ENCODE measurements around the gene MAP1B.

- TF ChIP-seq SP1 (IDR thresholded peaks at IDR 0.05), result no peak
- TF ChIP-seq YY1 (IDR thresholded peaks at IDR 0.05), result no peak
- TF ChIP-seq CTCF (IDR thresholded peaks at IDR 0.05; ENCODE audit: low read depth, low read length, missing input control), result no peak
- TF ChIP-seq ZBTB33 (IDR thresholded peaks at IDR 0.05), result no peak
- no peak for TF ChIP-seq RAD21 (IDR thresholded peaks at IDR 0.05)
- no peak for TF ChIP-seq TAF1 (conservative IDR thresholded peaks at IDR 0.05)
- no peak for TF ChIP-seq MAX (IDR thresholded peaks at IDR 0.05)
- TF ChIP-seq GABPA (IDR thresholded peaks at IDR 0.05 in 1 of 2, conservative IDR thresholded peaks at IDR 0.05 in 1 of 2), result no peak
- TF ChIP-seq NR2F2 (IDR thresholded peaks at IDR 0.05), result no peak
- no peak for TF ChIP-seq REST (IDR thresholded peaks at IDR 0.05)
- no peak for TF ChIP-seq EGR1 (IDR thresholded peaks at IDR 0.05; ENCODE audit: low read depth in 2 of 2)
Measured at GRCh38 chr5:72224946-72225463, 117.7 kb downstream of the MAP1B start.
